Vagina (tissue), 2 donors: ENCODE data around the gene NAV2. TPM values are rescaled to one million over a fixed set of nuclear protein-coding genes. Genes with fewer than 3 reads are reported as not detected.

ENCODE experiments used
- DNase-seq, 2 donors: peaks; one replicate each; pipeline ENCODE4 v3.0.0-alpha.2; 2017; ENCODE audit errors: extremely low spot score in 2 of 2
- H3K27ac ChIP-seq: fragments of 200-600 bp; sonication (generic); one replicate; pipeline ENCODE4 v1.5.1; 2019
- H3K27me3 ChIP-seq: fragments of 200-600 bp; sonication (generic); one replicate; pipeline ENCODE4 v1.5.1; 2019
- H3K36me3 ChIP-seq, 2 donors: fragments of 200-600 bp; sonication (generic); one replicate each; pipeline ENCODE4 v1.5.1; 2017 to 2019
- H3K4me1 ChIP-seq: fragments of 200-600 bp; sonication (generic); one replicate; pipeline ENCODE4 v1.5.1; 2019
- H3K4me3 ChIP-seq, 2 donors: fragments of 200-600 bp; sonication (generic); 1 replicate in 1 of 2; 2 replicates in 1 of 2; pipeline ENCODE4 v1.5.1; 2016 to 2019
- H3K9me3 ChIP-seq: fragments of 200-600 bp; sonication (generic); one replicate; pipeline ENCODE4 v1.5.1; 2019
- POLR2A ChIP-seq, 2 donors: fragments of 450-650 bp; IDR thresholded peaks; one replicate each; pipeline ENCODE4 v1.6.1; 2017; ENCODE audit warnings: antibody characterized with exemption in 2 of 2, mild to moderate bottlenecking in 2 of 2, moderate library complexity in 2 of 2
- POLR2AphosphoS5 ChIP-seq, 2 donors: sonication (generic); formaldehyde crosslinking; IDR thresholded peaks; one replicate each; pipeline ENCODE4 v1.9.0; 2017; ENCODE audit warnings: antibody characterized with exemption in 2 of 2, mild to moderate bottlenecking in 2 of 2, low read depth in 1 of 2; ENCODE audit not compliant: insufficient read depth in 1 of 2
- intact Hi-C: fragments of 100-400 bp; cut with DNase I; formaldehyde crosslinking; loops from one replicate; pipeline ENCODE4 v1.15.1; 2023
- total RNA-seq: library from RNA; depleted of rRNA; stranded (reverse); fragments of >200 nt; gene quantifications from one replicate; pipeline ENCODE4 v1.2.3, GENCODE V29; 2016
- TF ChIP-seq, protein P1 (sequence below), 3 experiments: fragments of 450-650 bp in 2 of 3; fragments of 200-600 bp in 1 of 3; sonication (generic) in 1 of 3; IDR thresholded peaks; one replicate each; pipeline ENCODE4 v1.5.1; 2017 to 2019; ENCODE audit warnings: antibody characterized with exemption in 3 of 3, mild to moderate bottlenecking in 2 of 3, moderate library complexity in 2 of 3

The NAV2 gene
- total RNA-seq, 1 donor from 2014 or later, result 25.3 TPM

GRCh38 chr11:19954899-19955298 lies 242.3 kb downstream of the NAV2 start:
- intact Hi-C loops, result no loop called here
- no peaks in the 10 kb centered on the region for H3K27me3 ChIP-seq
- no peak overlapping the region for H3K4me3 ChIP-seq
- H3K4me1 ChIP-seq, result peaks cover 13% of the 10 kb centered on the region
- TF ChIP-seq POLR2AphosphoS5 (IDR thresholded peaks at IDR 0.05; ENCODE audit: insufficient read depth in 1 of 2, low read depth in 1 of 2), result no peak
- TF ChIP-seq POLR2A (IDR thresholded peaks at IDR 0.05), result no peak
- TF ChIP-seq, protein P1, sequence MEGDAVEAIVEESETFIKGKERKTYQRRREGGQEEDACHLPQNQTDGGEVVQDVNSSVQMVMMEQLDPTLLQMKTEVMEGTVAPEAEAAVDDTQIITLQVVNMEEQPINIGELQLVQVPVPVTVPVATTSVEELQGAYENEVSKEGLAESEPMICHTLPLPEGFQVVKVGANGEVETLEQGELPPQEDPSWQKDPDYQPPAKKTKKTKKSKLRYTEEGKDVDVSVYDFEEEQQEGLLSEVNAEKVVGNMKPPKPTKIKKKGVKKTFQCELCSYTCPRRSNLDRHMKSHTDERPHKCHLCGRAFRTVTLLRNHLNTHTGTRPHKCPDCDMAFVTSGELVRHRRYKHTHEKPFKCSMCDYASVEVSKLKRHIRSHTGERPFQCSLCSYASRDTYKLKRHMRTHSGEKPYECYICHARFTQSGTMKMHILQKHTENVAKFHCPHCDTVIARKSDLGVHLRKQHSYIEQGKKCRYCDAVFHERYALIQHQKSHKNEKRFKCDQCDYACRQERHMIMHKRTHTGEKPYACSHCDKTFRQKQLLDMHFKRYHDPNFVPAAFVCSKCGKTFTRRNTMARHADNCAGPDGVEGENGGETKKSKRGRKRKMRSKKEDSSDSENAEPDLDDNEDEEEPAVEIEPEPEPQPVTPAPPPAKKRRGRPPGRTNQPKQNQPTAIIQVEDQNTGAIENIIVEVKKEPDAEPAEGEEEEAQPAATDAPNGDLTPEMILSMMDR (IDR thresholded peaks at IDR 0.05), result no peak
- H3K9me3 ChIP-seq, result no peaks in the 10 kb centered on the region
- DNase-seq, result no peak
- H3K36me3 ChIP-seq, result no peaks in the 10 kb centered on the region
- H3K27ac ChIP-seq, result no peak overlapping the region

- no peak for DNase-seq
- no peaks in the 10 kb centered on the region for H3K36me3 ChIP-seq
- no peak overlapping the region for H3K27ac ChIP-seq
- TF ChIP-seq, protein P1 (IDR thresholded peaks at IDR 0.05), result no peak
- TF ChIP-seq POLR2A (IDR thresholded peaks at IDR 0.05), result no peak
- no peak for TF ChIP-seq POLR2AphosphoS5 (IDR thresholded peaks at IDR 0.05; ENCODE audit: insufficient read depth in 1 of 2, low read depth in 1 of 2)
- peaks cover 13% of the 10 kb centered on the region for H3K4me1 ChIP-seq
- H3K27me3 ChIP-seq, result no peaks in the 10 kb centered on the region
- intact Hi-C loops, result no loop called here
- H3K4me3 ChIP-seq, result no peak overlapping the region
- no peaks in the 10 kb centered on the region for H3K9me3 ChIP-seq
These were observed 243.0 kb downstream of the NAV2 start for GRCh38 chr11:19955660-19956059.

GRCh38 chr11:19956228-19956627 lies 243.6 kb downstream of the NAV2 start:
- no peak overlapping the region for H3K27ac ChIP-seq
- no peak overlapping the region for H3K4me3 ChIP-seq
- intact Hi-C loops, result no loop called here
- H3K36me3 ChIP-seq, result no peaks in the 10 kb centered on the region
- no peak for DNase-seq
- no peaks in the 10 kb centered on the region for H3K9me3 ChIP-seq
- peaks cover 13% of the 10 kb centered on the region for H3K4me1 ChIP-seq
- TF ChIP-seq POLR2A (IDR thresholded peaks at IDR 0.05) (no peak), POLR2AphosphoS5 (IDR thresholded peaks at IDR 0.05; ENCODE audit: insufficient read depth in 1 of 2, low read depth in 1 of 2) (no peak)
- TF ChIP-seq, protein P1 (IDR thresholded peaks at IDR 0.05), result no peak
- H3K27me3 ChIP-seq, result no peaks in the 10 kb centered on the region

GRCh38 chr11:19957294-19957943 lies 244.8 kb downstream of the NAV2 start:
- intact Hi-C loops, result no loop called here
- Histone ChIP-seq H3K27ac (no peak overlapping the region), H3K36me3 (no peaks in the 10 kb centered on the region), H3K27me3 (no peaks in the 10 kb centered on the region), H3K9me3 (no peaks in the 10 kb centered on the region), H3K4me1 (peaks cover 13% of the 10 kb centered on the region), H3K4me3 (no peak overlapping the region)
- no peak for DNase-seq
- TF ChIP-seq POLR2AphosphoS5 (IDR thresholded peaks at IDR 0.05; ENCODE audit: insufficient read depth in 1 of 2, low read depth in 1 of 2), result no peak
- no peak for TF ChIP-seq POLR2A (IDR thresholded peaks at IDR 0.05)
- TF ChIP-seq, protein P1 (IDR thresholded peaks at IDR 0.05), result no peak

- Histone ChIP-seq H3K27ac (no peak overlapping the region), H3K4me1 (peaks cover 13% of the 10 kb centered on the region), H3K36me3 (no peaks in the 10 kb centered on the region), H3K9me3 (no peaks in the 10 kb centered on the region), H3K27me3 (no peaks in the 10 kb centered on the region), H3K4me3 (no peak overlapping the region)
- intact Hi-C loops, result no loop called here
- no peak for DNase-seq
- TF ChIP-seq POLR2AphosphoS5 (IDR thresholded peaks at IDR 0.05; ENCODE audit: insufficient read depth in 1 of 2, low read depth in 1 of 2), result no peak
- TF ChIP-seq POLR2A (IDR thresholded peaks at IDR 0.05), result no peak
- TF ChIP-seq, protein P1 (IDR thresholded peaks at IDR 0.05), result no peak
These were observed 245.6 kb downstream of the NAV2 start for GRCh38 chr11:19958204-19958603.
